SK-N-SH (cell line): ENCODE measurements around the gene CLEC18B.
"Not testable (repeated sequence)": the region's sequence is repeated elsewhere in the genome, so short reads cannot be mapped to it uniquely, and the experiment has no call there.

ENCODE experiments used
- CTCF ChIP-seq: fragments of 200-600 bp; sonication (generic); IDR thresholded peaks from 2 replicates; pipeline ENCODE4 v1.6.1; 2017; ENCODE audit warnings: antibody characterized with exemption, mild to moderate bottlenecking, moderate library complexity
- ELF1 ChIP-seq: IDR thresholded peaks from 2 replicates; pipeline ENCODE4 v1.4.0; 2012
- EZH2phosphoT487 ChIP-seq: fragments of 200-600 bp; sonication (generic); IDR thresholded peaks from 2 replicates; pipeline ENCODE4 v1.6.1; 2017; ENCODE audit warnings: low read depth, mixed run types, mild to moderate bottlenecking, antibody characterized with exemption, moderate library complexity, borderline replicate concordance
- FOSL2 ChIP-seq: IDR thresholded peaks from 2 replicates; pipeline ENCODE4 v1.4.0; 2012; ENCODE audit warnings: low read depth, mild to moderate bottlenecking, moderate library complexity, borderline replicate concordance
- MXI1 ChIP-seq: IDR thresholded peaks from 2 replicates; pipeline ENCODE4 v1.6.1; 2012; ENCODE audit warnings: mild to moderate bottlenecking, low read depth, low read length, improper control_type of control experiment
- POLR2AphosphoS5 ChIP-seq: IDR thresholded peaks from 2 replicates; pipeline ENCODE4 v1.6.1; 2012; ENCODE audit warnings: low read depth, low read length
- RCOR1 ChIP-seq: fragments of 150-350 bp; IDR thresholded peaks from 2 replicates; pipeline ENCODE4 v1.6.1; 2017; ENCODE audit warnings: antibody characterized with exemption, low read length
- REST ChIP-seq: IDR thresholded peaks from 2 replicates; pipeline ENCODE4 v1.6.1; 2012; ENCODE audit warnings: mild to moderate bottlenecking, low read depth, low read length, moderate library complexity
- TAF1 ChIP-seq: IDR thresholded peaks from 2 replicates; pipeline ENCODE4 v1.6.1; 2012; ENCODE audit warnings: low read depth, mild to moderate bottlenecking, low read length, moderate library complexity, borderline replicate concordance
- ZBTB33 ChIP-seq: IDR thresholded peaks from 2 replicates; pipeline ENCODE4 v1.4.0; 2012; ENCODE audit warnings: low read depth, borderline replicate concordance
- TF ChIP-seq, protein P1 (sequence below): IDR thresholded peaks from 2 replicates; pipeline ENCODE4 v1.4.0; 2012; ENCODE audit warnings: low read depth

GRCh38 chr16:74410981-74411380 lies 10.3 kb downstream of the CLEC18B start:
- not testable (repeated sequence) for TF ChIP-seq CTCF, REST, ELF1, MXI1, TAF1, POLR2AphosphoS5, RCOR1, ZBTB33, FOSL2, EZH2phosphoT487
- TF ChIP-seq, protein P1, sequence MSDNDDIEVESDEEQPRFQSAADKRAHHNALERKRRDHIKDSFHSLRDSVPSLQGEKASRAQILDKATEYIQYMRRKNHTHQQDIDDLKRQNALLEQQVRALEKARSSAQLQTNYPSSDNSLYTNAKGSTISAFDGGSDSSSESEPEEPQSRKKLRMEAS: not testable (repeated sequence)
